GM19023 (cell line): ENCODE measurements around the gene STK11.

Experiments
- ATAC-seq: cut with Tn5 transposase; IDR thresholded peaks from one replicate; pipeline ENCODE4 v1.9.1; 2021; ENCODE audit warnings: mild to moderate bottlenecking, moderate library complexity; ENCODE audit not compliant: unreplicated experiment

Gene STK11, protein sequence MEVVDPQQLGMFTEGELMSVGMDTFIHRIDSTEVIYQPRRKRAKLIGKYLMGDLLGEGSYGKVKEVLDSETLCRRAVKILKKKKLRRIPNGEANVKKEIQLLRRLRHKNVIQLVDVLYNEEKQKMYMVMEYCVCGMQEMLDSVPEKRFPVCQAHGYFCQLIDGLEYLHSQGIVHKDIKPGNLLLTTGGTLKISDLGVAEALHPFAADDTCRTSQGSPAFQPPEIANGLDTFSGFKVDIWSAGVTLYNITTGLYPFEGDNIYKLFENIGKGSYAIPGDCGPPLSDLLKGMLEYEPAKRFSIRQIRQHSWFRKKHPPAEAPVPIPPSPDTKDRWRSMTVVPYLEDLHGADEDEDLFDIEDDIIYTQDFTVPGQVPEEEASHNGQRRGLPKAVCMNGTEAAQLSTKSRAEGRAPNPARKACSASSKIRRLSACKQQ

DNA sequence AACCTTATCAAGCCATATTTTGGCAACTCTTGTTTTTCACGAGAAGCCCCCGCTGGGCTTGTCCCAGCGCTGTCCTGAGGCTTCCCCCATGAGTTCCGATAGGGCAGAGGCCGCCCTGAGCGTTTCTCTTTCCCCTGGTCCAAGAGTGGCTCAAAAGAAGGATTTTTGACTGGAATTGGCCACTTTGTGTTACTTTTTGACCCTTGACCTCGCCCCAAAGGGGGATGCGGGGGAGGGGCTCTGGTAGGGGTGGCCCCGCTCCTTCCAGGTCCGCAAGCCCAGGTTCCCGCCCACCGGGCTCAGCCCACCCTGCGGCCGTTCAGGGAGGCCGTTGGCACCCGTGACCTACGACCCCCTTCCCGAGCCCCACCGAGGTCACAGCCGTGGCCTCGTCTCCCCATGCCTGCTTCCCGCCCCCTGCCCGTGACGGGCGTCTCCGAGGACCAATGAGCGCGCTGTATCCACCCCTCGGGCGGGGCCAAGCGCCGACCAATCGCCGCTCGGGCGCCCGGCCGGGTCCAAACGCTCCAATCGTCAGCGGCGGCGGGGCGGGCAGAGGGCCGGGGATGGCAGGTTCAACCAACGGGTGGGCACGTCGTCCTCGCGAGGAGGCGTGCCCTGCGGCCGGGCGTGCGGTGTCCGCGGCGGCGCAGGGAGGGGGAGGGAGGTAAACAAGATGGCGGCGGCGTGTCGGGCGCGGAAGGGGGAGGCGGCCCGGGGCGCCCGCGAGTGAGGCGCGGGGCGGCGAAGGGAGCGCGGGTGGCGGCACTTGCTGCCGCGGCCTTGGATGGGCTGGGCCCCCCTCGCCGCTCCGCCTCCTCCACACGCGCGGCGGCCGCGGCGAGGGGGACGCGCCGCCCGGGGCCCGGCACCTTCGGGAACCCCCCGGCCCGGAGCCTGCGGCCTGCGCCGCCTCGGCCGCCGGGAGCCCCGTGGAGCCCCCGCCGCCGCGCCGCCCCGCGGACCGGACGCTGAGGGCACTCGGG lies at the start of gene STK11:
TSS of gene STK11 (plus strand) at position 665 of the 986 bp plus-strand sequence. CDS start 1,136 bp downstream, outside the sequence.
- ATAC-seq: peak; percentile 93

DNA sequence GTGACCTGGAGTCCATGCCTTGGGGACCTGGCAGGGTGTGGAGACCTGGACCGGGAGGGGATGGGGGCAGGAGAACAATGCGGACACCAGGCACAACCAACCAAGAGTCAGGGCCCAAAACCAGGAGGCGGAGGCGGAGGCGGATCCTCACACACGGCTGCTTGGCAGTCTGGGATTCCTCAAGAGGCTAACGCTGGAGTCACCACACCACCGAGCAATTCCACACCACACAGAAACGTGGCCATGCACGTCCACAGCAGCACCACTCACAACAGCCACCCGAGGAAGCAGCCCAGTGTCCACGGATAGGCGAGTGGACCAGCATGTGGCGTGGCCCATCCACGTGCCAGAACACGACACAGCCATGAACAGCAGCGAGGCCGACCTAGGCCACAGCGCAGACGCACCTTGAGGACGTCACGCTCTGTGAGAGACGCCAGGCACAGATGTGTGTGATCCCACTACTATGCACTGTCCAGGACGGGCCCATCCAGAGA lies 49.2 kb upstream of the STK11 start:
- no peak for ATAC-seq

DNA sequence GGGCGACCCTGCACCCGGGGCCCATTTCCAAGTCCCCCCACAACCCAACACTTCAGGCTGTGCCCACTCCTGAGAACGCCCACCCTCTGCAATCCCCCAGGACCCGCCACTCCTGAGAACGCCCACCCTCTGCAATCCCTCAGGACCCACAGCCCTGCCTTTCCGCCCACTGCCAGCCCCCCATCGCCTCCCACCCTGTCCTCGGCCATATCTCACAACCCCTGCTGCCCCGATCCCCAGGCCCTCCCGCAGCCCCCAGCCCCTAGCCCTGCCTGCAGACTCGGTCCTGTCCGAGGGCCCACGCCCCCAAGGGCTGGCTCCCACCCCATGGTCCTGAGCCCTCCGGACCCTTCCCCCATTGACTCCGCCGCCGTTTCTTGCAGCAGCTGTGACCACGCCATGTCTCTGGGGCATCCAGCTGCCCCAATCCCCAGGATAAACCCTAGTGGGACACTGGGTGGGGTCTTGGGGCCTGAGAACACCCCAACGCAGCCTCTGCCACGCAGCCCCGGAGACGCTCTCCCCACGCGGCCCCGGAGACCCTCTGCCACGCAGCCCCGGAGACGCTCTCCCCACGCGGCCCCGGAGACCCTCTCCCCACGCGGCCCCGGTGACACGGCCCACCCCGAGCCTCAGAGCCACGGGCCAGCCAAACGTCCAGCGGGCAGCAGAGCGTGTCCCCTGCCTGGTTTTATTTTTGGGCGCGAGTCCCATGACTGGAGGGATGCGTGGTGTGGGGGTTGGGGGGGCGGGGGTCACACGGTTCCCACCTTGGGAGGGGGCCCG lies 48.6 kb upstream of the STK11 start:
- ATAC-seq: no peak

DNA sequence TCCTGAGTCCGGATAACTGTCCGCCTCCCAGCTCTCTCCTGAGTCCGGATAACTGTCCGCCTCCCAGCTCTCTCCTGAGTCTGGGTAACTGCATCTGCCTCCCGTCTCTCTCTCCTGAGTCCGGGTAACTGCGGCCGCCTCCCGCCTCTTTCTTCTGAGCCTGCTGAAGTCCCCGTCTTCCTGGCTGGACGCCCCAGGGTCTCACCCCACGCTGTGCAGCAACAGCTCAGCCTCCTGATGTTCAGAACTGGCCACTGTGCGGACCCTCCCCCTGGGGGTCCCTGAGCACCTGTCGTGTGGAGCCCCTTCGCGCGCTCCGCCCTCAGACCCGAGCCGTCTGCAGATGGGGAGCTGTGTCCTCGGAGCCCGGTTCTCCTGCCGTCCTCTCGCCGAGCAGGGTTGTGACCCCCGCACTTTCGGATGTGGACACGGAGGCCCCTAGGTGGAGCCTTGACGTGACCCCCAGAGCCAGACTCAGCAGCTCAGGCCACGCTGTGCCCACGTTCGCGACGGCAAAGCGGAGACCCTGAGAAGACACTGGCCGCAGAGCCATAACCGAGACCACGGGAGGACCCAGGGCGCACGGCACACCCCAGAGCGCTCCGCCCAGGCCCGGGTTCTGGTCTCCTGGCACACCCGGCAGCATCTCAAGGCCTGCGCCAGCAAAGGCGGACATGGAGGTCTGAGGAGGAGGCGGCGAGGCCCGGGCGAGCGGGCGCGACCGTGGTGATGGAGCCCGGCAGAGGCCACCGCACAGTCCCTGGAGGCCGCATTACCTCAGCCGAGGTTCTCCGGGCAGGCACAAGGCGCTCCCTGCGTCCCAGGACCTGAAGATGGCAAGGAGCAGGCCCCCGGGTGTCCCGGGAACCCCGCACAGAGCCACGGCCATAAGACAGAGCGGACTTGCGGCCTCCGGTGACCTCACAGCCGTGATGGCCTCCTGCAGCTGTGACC lies 47.4 kb upstream of the STK11 start:
- no peak for ATAC-seq

DNA sequence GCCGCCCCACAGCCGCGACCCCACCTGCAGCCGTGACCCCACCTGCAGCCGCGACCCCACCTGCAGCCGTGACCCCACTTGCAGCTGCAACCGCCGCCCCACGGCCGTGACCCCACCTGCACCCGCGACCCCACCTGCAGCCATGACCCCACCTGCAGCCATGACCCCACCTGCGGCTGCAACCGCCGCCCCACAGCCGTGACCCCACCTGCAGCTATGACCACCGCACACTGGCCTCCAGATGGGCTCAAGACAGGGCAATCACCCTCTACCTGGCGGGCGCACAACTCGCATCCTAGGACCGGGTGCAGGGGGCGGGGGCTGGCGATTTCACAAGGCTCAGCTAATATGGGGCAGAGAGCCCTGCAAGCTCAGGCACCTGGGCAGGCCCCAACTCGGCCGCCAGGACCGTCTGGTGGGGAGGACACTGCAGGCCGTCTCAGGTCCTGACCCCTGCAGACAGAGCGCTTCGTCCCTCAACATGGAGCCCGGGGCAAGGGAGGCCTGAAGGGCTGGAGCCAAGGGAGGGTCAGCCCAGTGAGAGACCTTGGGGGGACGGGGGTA lies 46.6 kb upstream of the STK11 start:
- ATAC-seq: no peak

DNA sequence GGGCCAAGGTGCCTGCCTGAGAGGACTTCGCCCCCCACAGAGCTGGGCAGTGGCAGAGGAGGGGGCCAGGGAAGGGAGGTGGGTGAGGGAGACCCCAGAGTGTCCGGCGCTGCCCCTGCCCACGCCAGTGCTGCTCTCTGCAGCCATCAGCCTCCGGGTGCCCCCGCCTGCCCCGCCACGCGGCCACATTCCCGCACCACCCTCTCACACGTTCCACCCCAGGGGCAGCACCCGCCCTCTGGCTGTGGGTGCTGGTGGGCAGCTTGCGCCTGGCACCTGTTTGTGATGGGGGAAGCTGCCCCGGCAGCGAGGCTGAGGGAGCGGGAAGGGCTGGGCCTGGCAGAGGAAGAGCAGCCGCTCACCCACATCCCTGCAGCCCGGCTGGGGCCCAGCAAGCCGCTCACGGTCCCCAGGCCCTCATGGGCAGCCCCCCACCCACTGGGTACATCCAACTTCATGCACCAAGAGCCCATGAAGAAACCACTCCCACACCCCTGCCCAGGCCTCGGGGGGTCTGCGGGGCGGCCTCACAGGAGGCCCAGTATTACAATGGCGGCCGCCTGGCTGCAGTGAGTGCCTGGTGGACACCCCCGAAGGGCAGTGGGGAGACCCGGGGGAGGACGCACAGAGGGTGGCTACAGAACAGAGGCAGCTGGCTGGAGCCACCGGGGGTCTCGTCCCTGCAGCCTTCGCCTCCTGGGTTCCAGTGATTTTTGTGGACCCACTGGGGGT lies 45.5 kb upstream of the STK11 start:
- no peak for ATAC-seq

DNA sequence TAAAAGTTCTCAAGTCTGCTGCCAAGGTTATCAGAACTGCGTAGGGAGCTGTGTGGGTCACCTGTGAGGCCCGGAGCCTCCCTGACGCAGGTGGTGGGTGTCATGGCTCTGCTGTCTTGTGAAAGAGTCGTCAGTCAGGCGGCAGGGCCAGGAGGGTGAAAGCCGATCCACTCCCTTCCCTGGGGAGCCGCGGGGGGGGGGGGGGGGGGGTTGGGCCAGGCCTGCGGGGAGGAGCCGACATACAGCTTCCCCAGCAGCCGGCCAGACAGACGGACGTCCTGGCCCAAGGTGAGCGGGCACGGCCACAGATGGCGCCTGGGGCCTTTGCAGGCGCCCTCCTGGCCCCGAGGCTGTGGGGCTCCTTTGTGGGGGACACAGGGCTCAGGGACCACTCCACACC lies 43.9 kb upstream of the STK11 start:
- no peak for ATAC-seq

DNA sequence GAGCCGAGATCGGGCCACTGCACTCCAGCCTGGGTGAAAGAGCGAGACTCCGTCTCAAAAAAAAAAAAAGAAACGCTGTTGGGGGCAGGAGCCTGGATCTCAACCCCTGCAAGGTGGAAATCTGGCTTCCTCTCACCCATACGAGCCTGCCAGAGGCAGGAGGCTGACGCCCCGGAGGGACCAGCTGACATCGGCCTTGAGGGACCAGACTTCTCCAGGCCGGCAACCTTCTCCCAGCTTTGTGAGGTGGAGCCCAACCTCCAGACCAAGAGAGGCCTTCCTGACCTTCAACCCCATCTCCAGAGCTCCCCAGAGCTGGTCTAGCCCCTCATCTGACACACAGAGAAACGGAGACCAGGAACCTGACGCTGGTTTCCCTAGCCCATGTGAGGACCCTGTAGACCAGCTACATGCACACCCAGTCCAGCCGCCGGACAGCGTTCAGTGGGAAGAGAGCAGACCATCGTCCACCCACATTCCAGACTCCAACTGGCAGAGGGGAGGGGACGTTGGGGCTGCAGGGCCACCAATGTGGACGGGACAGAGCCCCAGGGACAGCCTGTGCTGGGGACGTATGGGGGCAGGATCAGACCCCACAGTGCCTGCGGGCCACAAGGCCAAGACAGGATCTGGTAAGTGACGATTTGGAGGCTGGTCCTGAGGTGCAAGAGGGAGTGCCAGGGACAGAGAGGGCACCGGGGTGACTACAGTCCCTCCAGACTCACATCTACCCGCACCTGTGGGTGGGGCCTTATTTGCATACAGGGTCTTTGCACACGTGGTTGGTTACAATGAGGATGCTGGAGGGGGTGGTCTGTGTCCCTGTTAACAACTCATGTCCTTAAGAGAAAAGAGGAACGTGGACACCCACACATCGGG lies 42.9 kb upstream of the STK11 start:
- ATAC-seq: no peak

DNA sequence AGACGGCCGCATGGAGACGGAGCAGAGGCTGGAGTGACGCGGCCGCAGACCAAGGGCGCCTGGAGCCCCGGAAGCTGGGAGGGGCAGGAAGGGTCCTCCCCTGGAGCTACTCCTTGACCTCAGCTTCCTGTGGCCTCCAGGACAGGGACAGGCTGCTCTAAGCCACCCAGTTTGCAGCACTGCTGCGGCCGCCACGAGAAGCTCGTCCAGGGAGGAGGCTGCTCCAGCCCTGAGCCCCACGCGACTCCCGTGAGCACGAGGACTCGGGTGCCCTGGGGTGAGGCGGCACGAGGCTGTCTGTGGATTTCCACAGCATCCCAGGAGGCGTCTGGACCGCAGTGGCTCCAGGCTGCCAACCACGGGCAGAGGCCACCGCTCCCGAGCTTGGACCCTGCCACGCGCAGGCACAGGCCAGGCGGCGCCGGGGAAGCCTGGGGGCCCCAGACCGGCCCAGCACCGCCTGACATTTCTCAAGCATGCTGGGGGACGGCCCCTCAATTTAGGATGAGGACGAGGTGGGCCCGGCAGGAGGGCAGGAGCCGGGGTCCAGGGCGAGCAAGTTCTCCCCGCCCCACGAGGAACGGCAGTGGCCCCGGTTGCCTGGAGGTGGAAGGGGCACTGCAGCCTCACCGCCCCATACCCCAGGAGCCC lies 42.2 kb upstream of the STK11 start:
- no peak for ATAC-seq

DNA sequence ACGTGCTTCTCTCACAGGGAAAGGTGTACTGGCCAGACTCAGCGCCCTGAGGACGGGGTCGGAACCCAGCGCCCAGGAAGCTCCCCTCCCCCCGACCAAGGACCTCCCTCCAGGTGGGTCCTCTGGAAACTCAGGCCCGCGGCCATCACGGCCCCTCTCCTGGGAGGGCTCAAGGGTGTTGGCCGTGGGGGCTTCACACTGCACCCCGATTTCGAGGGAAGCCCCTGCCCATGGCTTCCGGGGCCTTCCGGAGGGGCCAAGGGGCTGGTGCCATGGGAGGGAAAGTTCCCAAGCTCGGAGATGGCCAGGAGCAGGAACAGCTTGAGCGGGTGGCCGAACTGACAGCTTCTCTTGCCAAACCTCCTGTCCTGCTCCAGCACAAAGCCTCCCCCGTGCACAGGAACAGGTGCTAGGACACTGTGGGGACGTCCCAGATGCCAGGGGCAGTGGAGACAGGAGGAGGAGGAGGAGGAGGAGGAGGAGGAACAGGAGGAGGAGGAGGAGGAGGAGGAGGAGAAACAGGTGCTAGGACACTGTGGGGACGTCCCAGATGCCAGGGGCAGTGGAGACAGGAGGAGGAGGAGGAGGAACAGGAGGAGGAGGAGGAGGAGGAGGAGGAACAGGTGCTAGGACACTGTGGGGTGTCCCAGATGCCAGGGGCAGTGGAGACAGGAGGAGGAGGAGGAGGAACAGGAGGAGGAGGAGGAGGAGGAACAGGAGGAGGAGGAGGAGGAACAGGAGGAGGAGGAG lies 41.5 kb upstream of the STK11 start:
- no peak for ATAC-seq

DNA sequence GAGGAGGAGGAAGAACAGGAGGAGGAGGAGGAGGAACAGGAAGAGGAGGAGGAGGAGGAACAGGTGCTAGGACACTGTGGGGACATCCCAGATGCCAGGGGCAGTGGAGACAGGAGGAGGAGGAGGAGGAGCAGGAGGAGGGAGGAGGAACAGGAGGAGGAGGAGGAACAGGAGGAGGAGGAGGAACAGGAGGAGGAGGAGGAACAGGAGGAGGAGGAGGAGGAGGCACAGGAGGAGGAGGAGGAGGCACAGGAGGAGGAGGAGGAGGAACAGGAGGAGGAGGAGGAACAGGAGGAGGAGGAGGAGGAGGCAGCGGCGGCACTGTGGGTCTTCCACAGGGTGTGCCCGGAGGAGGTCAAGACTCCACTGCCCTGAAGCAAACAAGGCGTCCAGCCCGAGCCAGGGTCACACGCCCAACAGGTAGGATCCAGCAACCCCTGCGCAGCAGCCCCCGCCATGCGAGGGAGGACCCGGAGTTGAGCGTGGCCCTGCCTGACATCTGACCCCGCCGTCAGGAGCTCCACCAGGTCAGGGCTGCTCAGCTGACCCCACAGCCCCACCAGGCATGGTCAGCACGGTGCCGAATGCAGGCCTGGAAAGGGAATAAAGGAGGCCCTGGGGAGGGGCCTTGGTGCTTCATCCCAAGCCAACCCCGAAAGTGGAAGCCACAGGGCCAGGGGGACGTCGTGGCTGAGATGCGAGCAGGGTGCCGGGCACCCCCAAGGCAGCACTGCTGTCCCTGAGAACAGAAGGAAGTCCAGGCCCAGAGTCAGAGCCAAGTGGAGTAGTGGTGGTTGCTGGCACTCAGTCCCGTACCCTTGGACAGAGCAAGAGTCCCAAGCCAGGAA lies 40.7 kb upstream of the STK11 start:
- ATAC-seq: no peak

DNA sequence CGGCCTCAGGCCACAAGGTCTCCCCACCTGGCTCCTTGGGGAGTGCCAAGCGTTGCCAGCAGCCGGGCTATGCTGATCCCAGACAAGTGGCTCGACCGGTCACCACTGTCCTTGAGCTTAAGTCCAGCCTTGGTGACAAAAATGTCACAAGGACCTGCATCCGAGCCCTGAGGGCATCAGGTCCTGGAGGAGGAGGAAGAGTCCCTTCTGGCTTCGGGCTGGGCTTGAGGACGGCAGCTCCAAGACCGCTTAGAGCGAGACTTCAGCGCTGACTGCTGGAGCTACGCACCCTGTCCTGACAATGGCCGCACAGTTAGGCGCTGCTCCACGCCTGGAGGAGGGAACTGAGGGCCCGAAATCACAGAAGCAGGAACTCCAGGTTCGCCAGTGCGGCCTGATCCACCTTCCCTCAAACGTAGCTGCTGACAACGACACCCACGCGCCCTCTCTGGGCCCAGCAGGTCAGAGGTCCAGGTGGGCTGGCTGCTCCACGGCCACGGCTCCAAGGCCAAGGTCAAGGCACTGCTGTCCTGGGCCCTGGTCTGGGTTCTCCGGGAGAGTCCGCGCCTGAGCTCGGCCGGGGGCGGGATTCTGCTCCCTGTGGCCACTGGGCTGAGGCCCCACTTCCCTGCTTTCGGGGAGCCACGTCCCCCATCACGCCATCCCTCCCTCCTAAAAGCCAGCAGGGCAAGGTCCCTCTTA lies 38.6 kb upstream of the STK11 start:
- no peak for ATAC-seq

DNA sequence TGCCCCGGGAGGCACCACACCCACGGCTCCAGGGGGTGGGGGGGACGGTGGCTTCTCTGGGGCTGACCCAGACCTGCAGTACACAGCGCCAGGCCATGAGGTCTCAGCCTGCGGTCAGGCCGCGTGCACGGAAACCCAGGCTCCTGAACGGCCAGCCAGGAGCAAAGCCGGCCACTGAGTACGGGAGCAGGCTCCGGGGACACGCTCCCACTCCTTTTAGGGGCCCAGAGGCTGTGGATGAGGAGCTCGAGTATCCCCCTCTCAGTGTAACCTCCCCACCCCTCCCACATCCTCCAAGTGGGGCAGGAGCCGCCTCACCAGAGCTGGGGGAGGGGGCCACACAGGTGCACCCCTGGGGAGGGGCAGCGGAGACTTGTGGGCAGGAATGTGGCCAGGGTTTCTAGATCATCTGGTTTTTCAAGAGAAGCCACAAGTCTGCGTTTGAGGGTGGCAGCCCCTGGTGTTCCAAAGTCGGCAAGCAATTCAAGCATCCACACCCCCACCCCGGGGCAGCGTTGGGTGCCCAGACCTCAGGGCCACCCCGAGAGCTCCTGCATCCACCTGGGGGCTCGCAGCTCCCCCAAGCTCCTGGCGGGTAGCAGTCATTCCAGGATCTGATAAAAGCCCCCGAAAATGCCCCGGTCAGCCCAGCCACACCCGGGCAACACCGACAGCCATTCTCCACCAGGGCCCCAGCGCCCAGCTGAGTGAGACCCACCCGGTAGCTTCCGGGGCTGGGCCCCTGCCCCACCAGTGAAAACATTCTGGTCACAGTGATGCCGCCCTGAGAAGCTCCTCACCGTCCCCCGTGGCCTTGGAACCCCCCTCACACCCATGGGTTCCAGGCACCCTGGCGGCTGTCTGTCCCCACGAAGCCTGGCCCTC lies 37.6 kb upstream of the STK11 start:
- no peak for ATAC-seq
